GM18498 (cell line): ENCODE data around the gene CPSF7.

ENCODE experiments used
- ATAC-seq: cut with Tn5 transposase; IDR thresholded peaks from one replicate; pipeline ENCODE4 v1.9.1; 2021; ENCODE audit warnings: mild to moderate bottlenecking, moderate library complexity; ENCODE audit not compliant: unreplicated experiment

CPSF7 gene

GRCh38 chr11:61358566-61358965 is 71.2 kb downstream of the CPSF7 start:
- ATAC-seq = no peak

- ATAC-seq = no peak
These were observed 71.9 kb downstream of the CPSF7 start for GRCh38 chr11:61357894-61358239.

- peak; percentile 43 for ATAC-seq
These were observed 72.4 kb downstream of the CPSF7 start for GRCh38 chr11:61357233-61357893.

GRCh38 chr11:61356706-61357105 is 73.1 kb downstream of the CPSF7 start:
- ATAC-seq = no peak

GRCh38 chr11:61354208-61354607 is 75.6 kb downstream of the CPSF7 start:
- ATAC-seq = no peak

GRCh38 chr11:61353131-61354067 is 76.4 kb downstream of the CPSF7 start:
- no peak for ATAC-seq
